SK-N-SH (cell line): ENCODE results near the gene PRR15L. TPM values are rescaled to one million over a fixed set of nuclear protein-coding genes. Genes with fewer than 3 reads are reported as not detected.

ENCODE experiments used
- CTCF ChIA-PET: fragments of 300-600, 350-600 bp; formaldehyde crosslinking; extraction: SDS; loops from one replicate; lab custom pipeline; 2021; lab: Yijun Ruan, JAX
- POLR2A ChIA-PET: fragments of 350-600 bp; sonication (Branson Sonifier 250); formaldehyde crosslinking; extraction: SDS; loops from one replicate; lab custom pipeline; 2020; ENCODE audit warnings: antibody characterized with exemption, inconsistent platforms; lab: Yijun Ruan, JAX
- DNase-seq: peaks from one replicate; pipeline ENCODE4 v3.0.0; 2012
- H2AFZ ChIP-seq: fragments of 200-600 bp; sonication (generic); 2 replicates; pipeline ENCODE4 v1.8.1; 2016; ENCODE audit warnings: antibody characterized with exemption, mild to moderate bottlenecking, low read depth
- H3F3A ChIP-seq: fragments of 200-600 bp; sonication (generic); replicated peaks from 2 replicates; pipeline ENCODE3; 2016; ENCODE audit warnings: antibody characterized with exemption, mild to moderate bottlenecking; ENCODE audit not compliant: insufficient read depth
- H3K27ac ChIP-seq, 2 experiments: fragments of 200-500 bp in 1 of 2; fragments of 200-600 bp in 1 of 2; sonication (Bioruptor generic) in 1 of 2; sonication (generic), shearing (Covaris generic) in 1 of 2; 2 replicates each; pipeline versions ENCODE4 v1.5.1 to v1.6.1; 2014 to 2016; ENCODE audit warnings: low read depth in 2 of 2, inconsistent platforms in 1 of 2, low read length in 1 of 2, mild to moderate bottlenecking in 1 of 2, mixed read lengths in 1 of 2
- H3K27me3 ChIP-seq: fragments of 200-600 bp; sonication (generic), shearing (Covaris generic); 2 replicates; pipeline ENCODE4 v1.6.1; 2016; ENCODE audit warnings: mixed run types; ENCODE audit not compliant: insufficient read depth
- H3K36me3 ChIP-seq, 2 experiments: fragments of 200-500 bp in 1 of 2; fragments of 200-600 bp in 1 of 2; sonication (Bioruptor generic) in 1 of 2; sonication (generic) in 1 of 2; replicated peaks in 1 of 2; 2 replicates each; pipeline versions ENCODE3 to v1.5.1; 2014 to 2016; ENCODE audit warnings: low read length in 1 of 2, mild to moderate bottlenecking in 1 of 2; ENCODE audit not compliant: insufficient read depth in 2 of 2, control insufficient read depth in 1 of 2
- H3K4me1 ChIP-seq, 2 experiments: fragments of 200-500 bp in 1 of 2; fragments of 200-600 bp in 1 of 2; sonication (Bioruptor generic) in 1 of 2; sonication (generic), shearing (Covaris generic) in 1 of 2; 2 replicates each; pipeline versions ENCODE4 v1.5.1 to v1.6.1; 2014 to 2016; ENCODE audit warnings: low read depth in 1 of 2, low read length in 1 of 2, mixed run types in 1 of 2; ENCODE audit not compliant: insufficient read depth in 2 of 2, control insufficient read depth in 1 of 2
- H3K4me2 ChIP-seq: fragments of 200-600 bp; sonication (generic), shearing (Covaris generic); 2 replicates; pipeline ENCODE4 v1.6.1; 2017; ENCODE audit warnings: mixed run types
- H3K4me3 ChIP-seq, 2 experiments: fragments of 200-500 bp in 1 of 2; fragments of 200-600 bp in 1 of 2; sonication (Bioruptor generic) in 1 of 2; sonication (generic), shearing (Covaris generic) in 1 of 2; 2 replicates each; pipeline versions ENCODE4 v1.5.1 to v1.8.1; 2014 to 2016; ENCODE audit warnings: low read depth in 2 of 2, inconsistent platforms in 1 of 2, low read length in 1 of 2, mild to moderate bottlenecking in 1 of 2, mixed read lengths in 1 of 2, moderate library complexity in 1 of 2
- H3K79me2 ChIP-seq: fragments of 200-600 bp; sonication (generic); 2 replicates; pipeline ENCODE4 v1.8.1; 2017; ENCODE audit warnings: mild to moderate bottlenecking; ENCODE audit not compliant: insufficient read depth
- H3K9ac ChIP-seq: fragments of 200-600 bp; sonication (generic); 2 replicates; pipeline ENCODE4 v1.6.1; 2017; ENCODE audit warnings: mixed run types
- H3K9me2 ChIP-seq: fragments of 200-600 bp; sonication (generic); 2 replicates; pipeline ENCODE4 v1.6.1; 2017; ENCODE audit warnings: mixed run types
- H3K9me3 ChIP-seq: fragments of 200-600 bp; sonication (generic); 2 replicates; pipeline ENCODE4 v1.6.1; 2017; ENCODE audit warnings: mixed run types, mild to moderate bottlenecking, moderate library complexity
- H4K20me1 ChIP-seq: fragments of 200-600 bp; sonication (generic); 2 replicates; pipeline ENCODE4 v1.6.1; 2017; ENCODE audit warnings: mild to moderate bottlenecking, mixed run types; ENCODE audit not compliant: insufficient read depth
- CHD2 ChIP-seq: fragments of 150-350 bp; IDR thresholded peaks from 2 replicates; pipeline ENCODE4 v1.6.1; 2018; ENCODE audit warnings: low read length; ENCODE audit not compliant: partially characterized antibody
- ELF1 ChIP-seq: IDR thresholded peaks from 2 replicates; pipeline ENCODE4 v1.4.0; 2012
- EP300 ChIP-seq, 2 experiments: IDR thresholded peaks; 2 replicates each; pipeline versions ENCODE4 v1.4.0 to v1.6.1; 2012; ENCODE audit warnings: borderline replicate concordance in 1 of 2, low read depth in 1 of 2, low read length in 1 of 2
- EZH2phosphoT487 ChIP-seq: fragments of 200-600 bp; sonication (generic); IDR thresholded peaks from 2 replicates; pipeline ENCODE4 v1.6.1; 2017; ENCODE audit warnings: low read depth, mixed run types, mild to moderate bottlenecking, antibody characterized with exemption, moderate library complexity, borderline replicate concordance
- FOSL2 ChIP-seq: IDR thresholded peaks from 2 replicates; pipeline ENCODE4 v1.4.0; 2012; ENCODE audit warnings: low read depth, mild to moderate bottlenecking, moderate library complexity, borderline replicate concordance
- FOXJ3 ChIP-seq: sonication (generic); formaldehyde crosslinking; IDR thresholded peaks from 2 replicates; pipeline ENCODE4 v1.5.1; 2020; ENCODE audit warnings: mild to moderate bottlenecking, missing genetic modification reagents
- GABPA ChIP-seq: IDR thresholded peaks from 2 replicates; pipeline ENCODE4 v1.4.0; 2012; ENCODE audit warnings: low read depth, mild to moderate bottlenecking
- JUND ChIP-seq: IDR thresholded peaks from 2 replicates; pipeline ENCODE4 v1.4.0; 2012
- NFIC ChIP-seq: IDR thresholded peaks from 2 replicates; pipeline ENCODE4 v1.4.0; 2012; ENCODE audit warnings: borderline replicate concordance
- POLR2AphosphoS5 ChIP-seq: IDR thresholded peaks from 2 replicates; pipeline ENCODE4 v1.6.1; 2012; ENCODE audit warnings: low read depth, low read length
- RAD21 ChIP-seq: IDR thresholded peaks from 2 replicates; pipeline ENCODE4 v1.6.1; 2012; ENCODE audit warnings: mild to moderate bottlenecking, low read length
- RCOR1 ChIP-seq: fragments of 150-350 bp; IDR thresholded peaks from 2 replicates; pipeline ENCODE4 v1.6.1; 2017; ENCODE audit warnings: antibody characterized with exemption, low read length
- RXRA ChIP-seq: IDR thresholded peaks from 2 replicates; pipeline ENCODE4 v1.4.0; 2012; ENCODE audit warnings: low read depth, mild to moderate bottlenecking, borderline replicate concordance
- SIN3A ChIP-seq: IDR thresholded peaks from 2 replicates; pipeline ENCODE4 v1.6.1; 2012; ENCODE audit warnings: low read depth, mild to moderate bottlenecking, low read length, moderate library complexity, borderline replicate concordance
- SMC3 ChIP-seq: IDR thresholded peaks from 2 replicates; pipeline ENCODE4 v1.6.1; 2012; ENCODE audit warnings: low read depth, low read length, improper control_type of control experiment
- TCF12 ChIP-seq: IDR thresholded peaks from 2 replicates; pipeline ENCODE4 v1.4.0; 2012
- TEAD4 ChIP-seq: IDR thresholded peaks from 2 replicates; pipeline ENCODE4 v1.4.0; 2012; ENCODE audit warnings: mild to moderate bottlenecking, borderline replicate concordance; ENCODE audit not compliant: insufficient read depth
- YY1 ChIP-seq: IDR thresholded peaks from 2 replicates; pipeline ENCODE4 v1.4.0; 2012; ENCODE audit warnings: low read depth, mild to moderate bottlenecking
- WGBS: methylation state at CpG from one replicate; pipeline ENCODE4 v1.1.6; 2017; ENCODE audit warnings: low lambda C conversion rate; 5-methylcytosine and 5-hydroxymethylcytosine counted together
- polyA plus RNA-seq, 3 experiments: library from polyadenylated mRNA; depleted of rRNA; stranded (reverse); fragments of >200 nt; gene quantifications; 2 replicates each; pipeline ENCODE4 v1.2.3, GENCODE V29; 2012
- TF ChIP-seq, protein P1 (sequence below): IDR thresholded peaks from 2 replicates; pipeline ENCODE4 v1.4.0; 2012; ENCODE audit warnings: low read depth, borderline replicate concordance
- TF ChIP-seq, protein P2 (sequence below): IDR thresholded peaks from 2 replicates; pipeline ENCODE4; 2012
- TF ChIP-seq, protein P3 (sequence below): IDR thresholded peaks from 2 replicates; pipeline ENCODE4 v1.4.0; 2012; ENCODE audit warnings: low read depth, borderline replicate concordance
- TF ChIP-seq, protein P4 (sequence below): fragments of 200-600 bp; sonication (generic); IDR thresholded peaks from 2 replicates; pipeline ENCODE4 v1.6.1; 2017; ENCODE audit warnings: antibody characterized with exemption, mild to moderate bottlenecking, moderate library complexity

Gene PRR15L
- polyA plus RNA-seq, 1 of the 3 experiments (the other 2 are of a cell fraction), result not detected

DNA sequence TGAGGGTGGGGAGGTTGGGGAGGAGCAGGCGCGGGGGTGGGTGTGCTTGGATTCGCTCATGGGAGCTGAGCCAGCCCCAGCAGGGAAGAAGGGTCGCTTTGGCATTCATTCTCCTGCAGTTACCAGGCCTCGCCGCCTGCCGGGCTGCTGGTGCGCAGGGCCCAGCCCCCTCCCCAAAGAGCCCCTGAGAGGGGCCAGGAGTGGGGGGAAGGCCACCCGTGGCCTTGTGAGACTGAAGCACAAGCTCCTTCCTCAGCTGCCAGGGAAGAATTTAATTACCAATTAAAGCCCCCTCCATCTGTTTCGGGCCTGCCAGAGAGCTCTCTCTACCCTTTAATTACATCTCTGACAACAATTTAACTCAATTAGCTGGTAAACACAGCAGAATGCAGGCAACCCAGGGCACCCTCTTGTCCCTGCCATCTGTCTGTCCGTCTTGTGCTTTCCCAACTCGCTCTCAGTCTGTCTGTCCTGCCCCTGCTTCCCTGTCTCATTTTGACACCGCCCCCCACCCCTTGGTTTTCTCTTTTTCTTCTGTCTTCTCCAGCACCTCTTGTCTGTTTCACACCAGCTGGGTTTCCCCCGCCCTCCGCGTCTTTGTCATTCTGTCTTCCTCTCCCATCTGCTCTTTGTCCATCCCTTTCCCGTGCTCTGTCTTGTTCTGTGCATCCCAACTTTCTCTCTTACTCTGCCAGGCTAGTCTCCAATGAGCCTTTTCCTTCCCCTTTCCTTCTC lies 45.9 kb upstream of the PRR15L start (continued):
- peak; percentile 14; the same call in 1 of the 2 replicates for TF ChIP-seq SMC3
- no peak for TF ChIP-seq ELF1
- TF ChIP-seq GABPA, result no peak
- no peak for TF ChIP-seq YY1
- no peak for TF ChIP-seq RXRA
- TF ChIP-seq NFIC, result no peak
- TF ChIP-seq EP300 (IDR thresholded peaks at IDR 0.05; ENCODE audit: borderline replicate concordance in 1 of 2, low read depth in 1 of 2, low read length in 1 of 2), result peak in 1 of 2 experiments; percentile 98; a peak in 3 of 4 replicates
- TF ChIP-seq JUND, result no peak
- TF ChIP-seq, protein P1, sequence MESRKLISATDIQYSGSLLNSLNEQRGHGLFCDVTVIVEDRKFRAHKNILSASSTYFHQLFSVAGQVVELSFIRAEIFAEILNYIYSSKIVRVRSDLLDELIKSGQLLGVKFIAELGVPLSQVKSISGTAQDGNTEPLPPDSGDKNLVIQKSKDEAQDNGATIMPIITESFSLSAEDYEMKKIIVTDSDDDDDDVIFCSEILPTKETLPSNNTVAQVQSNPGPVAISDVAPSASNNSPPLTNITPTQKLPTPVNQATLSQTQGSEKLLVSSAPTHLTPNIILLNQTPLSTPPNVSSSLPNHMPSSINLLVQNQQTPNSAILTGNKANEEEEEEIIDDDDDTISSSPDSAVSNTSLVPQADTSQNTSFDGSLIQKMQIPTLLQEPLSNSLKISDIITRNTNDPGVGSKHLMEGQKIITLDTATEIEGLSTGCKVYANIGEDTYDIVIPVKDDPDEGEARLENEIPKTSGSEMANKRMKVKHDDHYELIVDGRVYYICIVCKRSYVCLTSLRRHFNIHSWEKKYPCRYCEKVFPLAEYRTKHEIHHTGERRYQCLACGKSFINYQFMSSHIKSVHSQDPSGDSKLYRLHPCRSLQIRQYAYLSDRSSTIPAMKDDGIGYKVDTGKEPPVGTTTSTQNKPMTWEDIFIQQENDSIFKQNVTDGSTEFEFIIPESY, result no peak
- no peak; the same call in 1 of the 2 replicates for TF ChIP-seq POLR2AphosphoS5
- peak; percentile 67; the same call in 1 of the 2 replicates for TF ChIP-seq TEAD4
- TF ChIP-seq, all 33 proteins: peak for 12

DNA sequence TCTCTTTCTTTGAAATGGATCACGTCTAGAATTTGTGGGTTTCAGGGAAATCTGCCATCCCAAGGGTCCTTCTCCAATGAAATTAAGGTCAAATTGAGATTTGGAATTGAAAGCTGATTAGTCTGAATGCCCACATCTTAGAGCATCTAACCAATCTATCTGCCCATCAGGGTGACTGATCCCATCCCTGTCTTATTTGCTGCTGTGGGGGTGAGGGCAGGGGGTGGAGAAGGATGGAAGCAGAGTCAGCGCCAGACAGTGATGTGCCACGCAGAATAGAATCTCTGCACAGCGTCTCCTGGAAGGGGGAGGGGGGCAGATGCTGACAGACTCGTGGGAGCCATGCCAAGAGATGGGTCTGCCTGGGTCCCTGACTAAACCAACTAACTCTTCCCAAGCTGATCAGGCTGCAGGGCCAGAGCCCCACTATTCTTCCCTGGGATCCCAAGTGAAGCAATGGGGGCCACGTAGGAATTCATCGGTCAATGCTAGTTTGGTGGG lies 45.3 kb upstream of the PRR15L start:
- Histone ChIP-seq H3K9ac (peak overlapping the region; percentile 72), H3K9me3 (no peaks in the 10 kb centered on the region), H4K20me1 (no peaks in the 10 kb centered on the region), H3K27ac (peak overlapping the region; percentile 99 to 100), H3K36me3 (no peaks in the 10 kb centered on the region), H3K27me3 (no peaks in the 10 kb centered on the region), H3K4me2 (peak overlapping the region; percentile 72), H3F3A (peaks cover 44% of the 10 kb centered on the region), H3K9me2 (no peaks in the 10 kb centered on the region), H2AFZ (peak overlapping the region; percentile 91), H3K4me3 (peak overlapping the region in 1 of 2 experiments; percentile 25; a peak in 3 of 4 replicates), H3K79me2 (no peaks in the 10 kb centered on the region), H3K4me1 (peaks cover 61% of the 10 kb centered on the region in 2 experiments)
- DNase-seq, result peak; percentile 81
- 10% methylated on average over 7 of the region's 7 CpGs for WGBS
- CTCF ChIA-PET, result interaction anchor here (1.4 to 41.8 kb wide), 8 partner anchors 9 to 95 kb away, joined by 4 to 1752 read pairs (median 16); partner anchors contain the start of gene CDK5RAP3
- POLR2A ChIA-PET, result interaction anchor here (0.9 to 9.0 kb wide), 15 partner anchors 9 to 354 kb away, joined by 3 to 223 read pairs (median 10); partner anchors contain the start of genes CDK5RAP3, NFE2L1, PNPO and SP2
- TF ChIP-seq, protein P2, sequence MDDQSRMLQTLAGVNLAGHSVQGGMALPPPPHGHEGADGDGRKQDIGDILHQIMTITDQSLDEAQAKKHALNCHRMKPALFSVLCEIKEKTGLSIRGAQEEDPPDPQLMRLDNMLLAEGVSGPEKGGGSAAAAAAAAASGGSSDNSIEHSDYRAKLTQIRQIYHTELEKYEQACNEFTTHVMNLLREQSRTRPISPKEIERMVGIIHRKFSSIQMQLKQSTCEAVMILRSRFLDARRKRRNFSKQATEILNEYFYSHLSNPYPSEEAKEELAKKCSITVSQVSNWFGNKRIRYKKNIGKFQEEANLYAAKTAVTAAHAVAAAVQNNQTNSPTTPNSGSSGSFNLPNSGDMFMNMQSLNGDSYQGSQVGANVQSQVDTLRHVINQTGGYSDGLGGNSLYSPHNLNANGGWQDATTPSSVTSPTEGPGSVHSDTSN, result peak; percentile 87
- TF ChIP-seq, protein P3, sequence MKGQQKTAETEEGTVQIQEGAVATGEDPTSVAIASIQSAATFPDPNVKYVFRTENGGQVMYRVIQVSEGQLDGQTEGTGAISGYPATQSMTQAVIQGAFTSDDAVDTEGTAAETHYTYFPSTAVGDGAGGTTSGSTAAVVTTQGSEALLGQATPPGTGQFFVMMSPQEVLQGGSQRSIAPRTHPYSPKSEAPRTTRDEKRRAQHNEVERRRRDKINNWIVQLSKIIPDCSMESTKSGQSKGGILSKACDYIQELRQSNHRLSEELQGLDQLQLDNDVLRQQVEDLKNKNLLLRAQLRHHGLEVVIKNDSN, result no peak
- TF ChIP-seq FOSL2 (no peak), TEAD4 (no peak), ELF1 (no peak), RXRA (no peak), TCF12 (peak; percentile 85), RAD21 (peak; percentile 28), RCOR1 (peak; percentile 89), SMC3 (no peak; the same call in 1 of the 2 replicates), EZH2phosphoT487 (no peak), GABPA (no peak; the same call in 1 of the 2 replicates), FOXJ3 (CRISPR knock-in tag) (peak; percentile 89), CHD2 (peak; percentile 95), SIN3A (no peak)
- TF ChIP-seq, protein P1, result no peak
- TF ChIP-seq, protein P4, sequence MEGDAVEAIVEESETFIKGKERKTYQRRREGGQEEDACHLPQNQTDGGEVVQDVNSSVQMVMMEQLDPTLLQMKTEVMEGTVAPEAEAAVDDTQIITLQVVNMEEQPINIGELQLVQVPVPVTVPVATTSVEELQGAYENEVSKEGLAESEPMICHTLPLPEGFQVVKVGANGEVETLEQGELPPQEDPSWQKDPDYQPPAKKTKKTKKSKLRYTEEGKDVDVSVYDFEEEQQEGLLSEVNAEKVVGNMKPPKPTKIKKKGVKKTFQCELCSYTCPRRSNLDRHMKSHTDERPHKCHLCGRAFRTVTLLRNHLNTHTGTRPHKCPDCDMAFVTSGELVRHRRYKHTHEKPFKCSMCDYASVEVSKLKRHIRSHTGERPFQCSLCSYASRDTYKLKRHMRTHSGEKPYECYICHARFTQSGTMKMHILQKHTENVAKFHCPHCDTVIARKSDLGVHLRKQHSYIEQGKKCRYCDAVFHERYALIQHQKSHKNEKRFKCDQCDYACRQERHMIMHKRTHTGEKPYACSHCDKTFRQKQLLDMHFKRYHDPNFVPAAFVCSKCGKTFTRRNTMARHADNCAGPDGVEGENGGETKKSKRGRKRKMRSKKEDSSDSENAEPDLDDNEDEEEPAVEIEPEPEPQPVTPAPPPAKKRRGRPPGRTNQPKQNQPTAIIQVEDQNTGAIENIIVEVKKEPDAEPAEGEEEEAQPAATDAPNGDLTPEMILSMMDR, result no peak
